ENCODE results near the gene DNAJA4. TPM values are rescaled to one million over a fixed set of nuclear protein-coding genes. Genes with fewer than 3 reads are reported as not detected.

The DNAJA4 gene
- total RNA-seq, 2 experiments from 2014 or later = 47.0 to 48.5 TPM

GRCh38 chr15:78276064-78276943 lies 11.9 kb downstream of the DNAJA4 start:
- Histone ChIP-seq H3K4me3 (ENCODE audit: low read length) (no peak overlapping the region), H3K27me3 (ENCODE audit: control insufficient read depth in 1 of 2, insufficient read depth in 2 of 2, low read length in 2 of 2) (no peaks in the 10 kb centered on the region), H3K9me3 (ENCODE audit: control insufficient read depth in 1 of 2, insufficient read depth in 1 of 2, low read length in 2 of 2) (no peaks in the 10 kb centered on the region), H3K4me1 (ENCODE audit: insufficient read depth, low read length) (no peaks in the 10 kb centered on the region), H3K36me3 (ENCODE audit: insufficient read depth, low read length) (peaks cover 66% of the 10 kb centered on the region), H3K27ac (ENCODE audit: low read depth in 1 of 2, low read length in 2 of 2) (no peak overlapping the region)
- ChIA-PET CTCF (no interaction called here), POLR2A (no interaction called here)
- no peaks in the 10 kb centered on the region for H3K27me3 Mint-ChIP-seq
- H3K4me3 Mint-ChIP-seq = no peak overlapping the region
- peaks cover 95% of the 10 kb centered on the region for H3K36me3 Mint-ChIP-seq (ENCODE audit: low read depth)
- ATAC-seq (ENCODE audit: poor library complexity) = no peak
- H3K4me1 Mint-ChIP-seq (ENCODE audit: low read depth) = no peaks in the 10 kb centered on the region
- TF ChIP-seq CTCF (IDR thresholded peaks at IDR 0.05) = no peak
- no peak overlapping the region for H3K27ac Mint-ChIP-seq
- intact Hi-C loops (cut with DNase I, micrococcal nuclease) = no loop called here
- DNase-seq = no peak
- H3K9me3 Mint-ChIP-seq = no peaks in the 10 kb centered on the region

- Mint-ChIP-seq H3K9me3 (no peaks in the 10 kb centered on the region), H3K4me3 (no peak overlapping the region), H3K4me1 (ENCODE audit: low read depth) (no peaks in the 10 kb centered on the region), H3K27ac (no peak overlapping the region), H3K27me3 (no peaks in the 10 kb centered on the region), H3K36me3 (ENCODE audit: low read depth) (peaks cover 97% of the 10 kb centered on the region)
- ChIA-PET POLR2A (interaction anchor here (0.7 kb wide), 1 partner anchor 19 kb away, joined by 5 read pairs; the partner anchor contains the start of gene SKIC8), CTCF (interaction anchor here (1.4 kb wide), 1 partner anchor 15 kb away, joined by 4 read pairs; no protein-coding TSS in a partner anchor)
- Histone ChIP-seq H3K36me3 (ENCODE audit: insufficient read depth, low read length) (peaks cover 78% of the 10 kb centered on the region), H3K9me3 (ENCODE audit: control insufficient read depth in 1 of 2, insufficient read depth in 1 of 2, low read length in 2 of 2) (no peaks in the 10 kb centered on the region), H3K27me3 (ENCODE audit: control insufficient read depth in 1 of 2, insufficient read depth in 2 of 2, low read length in 2 of 2) (no peaks in the 10 kb centered on the region), H3K4me3 (ENCODE audit: low read length) (no peak overlapping the region), H3K4me1 (ENCODE audit: insufficient read depth, low read length) (no peaks in the 10 kb centered on the region), H3K27ac (ENCODE audit: low read depth in 1 of 2, low read length in 2 of 2) (no peak overlapping the region)
- DNase-seq = no peak
- intact Hi-C loops (cut with DNase I, micrococcal nuclease) = no loop called here
- no peak for ATAC-seq (ENCODE audit: poor library complexity)
- TF ChIP-seq CTCF (IDR thresholded peaks at IDR 0.05) = no peak
Observed at GRCh38 chr15:78280319-78281072, 16.1 kb downstream of the DNAJA4 start.

GRCh38 chr15:78282324-78282723 lies 18.0 kb downstream of the DNAJA4 start:
- peaks cover 97% of the 10 kb centered on the region for H3K36me3 Mint-ChIP-seq (ENCODE audit: low read depth)
- POLR2A ChIA-PET = interaction anchor here (0.8 to 1.0 kb wide), 2 partner anchors 18 to 20 kb away, joined by 3 to 4 read pairs; partner anchors contain the start of gene DNAJA4
- TF ChIP-seq CTCF (IDR thresholded peaks at IDR 0.05) = no peak

More at GRCh38 chr15:78282324-78282723, 18.0 kb downstream of the DNAJA4 start:
- no peaks in the 10 kb centered on the region for H3K9me3 Mint-ChIP-seq
- Histone ChIP-seq H3K4me3 (ENCODE audit: low read length) (no peak overlapping the region), H3K4me1 (ENCODE audit: insufficient read depth, low read length) (no peaks in the 10 kb centered on the region), H3K27ac (ENCODE audit: low read depth in 1 of 2, low read length in 2 of 2) (no peak overlapping the region), H3K27me3 (ENCODE audit: control insufficient read depth in 1 of 2, insufficient read depth in 2 of 2, low read length in 2 of 2) (no peaks in the 10 kb centered on the region), H3K36me3 (ENCODE audit: insufficient read depth, low read length) (peaks cover 81% of the 10 kb centered on the region), H3K9me3 (ENCODE audit: control insufficient read depth in 1 of 2, insufficient read depth in 1 of 2, low read length in 2 of 2) (no peaks in the 10 kb centered on the region)
- H3K4me1 Mint-ChIP-seq (ENCODE audit: low read depth) = no peaks in the 10 kb centered on the region
- CTCF ChIA-PET = no interaction called here
- H3K27ac Mint-ChIP-seq = no peak overlapping the region
- H3K4me3 Mint-ChIP-seq = no peak overlapping the region
- intact Hi-C loops (cut with DNase I, micrococcal nuclease) = no loop called here
- DNase-seq (no peak), ATAC-seq (ENCODE audit: poor library complexity) (no peak)
- H3K27me3 Mint-ChIP-seq = no peaks in the 10 kb centered on the region
